HL-60 (cell line): ENCODE measurements around the gene TTC34.

Source experiments
- DNase-seq, 2 experiments: peaks; one replicate each; pipeline ENCODE4 v3.0.0-alpha.2; 2010 to 2020; ENCODE audit warnings: low read depth in 1 of 2, low spot score in 1 of 2
- H3K27ac ChIP-seq: fragments of 250-450 bp; sonication (Bioruptor Pico); replicated peaks from 2 replicates; pipeline ENCODE4 v1.5.1; 2020; ENCODE audit warnings: mild to moderate bottlenecking, moderate library complexity
- H3K27me3 ChIP-seq: fragments of 250-450 bp; sonication (Bioruptor Pico); 2 replicates; pipeline ENCODE4 v1.5.1; 2021; ENCODE audit warnings: mild to moderate bottlenecking, moderate library complexity; ENCODE audit not compliant: insufficient read depth, poor library complexity, severe bottlenecking
- H3K4me3 ChIP-seq: replicated peaks from 2 replicates; pipeline ENCODE4 v1.5.1; 2011; ENCODE audit warnings: mild to moderate bottlenecking, control low read depth, low read length; ENCODE audit not compliant: insufficient read depth
- CTCF ChIP-seq: IDR thresholded peaks from one replicate; pipeline ENCODE4 v1.5.1; 2011; ENCODE audit warnings: low read length, control low read depth, inconsistent platforms; ENCODE audit not compliant: insufficient read depth
- GABPA ChIP-seq: IDR thresholded peaks from 2 replicates; pipeline ENCODE4 v1.6.1; 2012; ENCODE audit warnings: low read depth
- POLR2AphosphoS5 ChIP-seq: IDR thresholded peaks from 2 replicates; pipeline ENCODE4 v1.6.1; 2012; ENCODE audit warnings: low read depth
- REST ChIP-seq: IDR thresholded peaks from 2 replicates; pipeline ENCODE4 v1.6.1; 2012; ENCODE audit warnings: low read depth; ENCODE audit not compliant: insufficient replicate concordance
- SPI1 ChIP-seq: IDR thresholded peaks from 2 replicates; pipeline ENCODE4 v1.6.1; 2012; ENCODE audit warnings: low read depth, mild to moderate bottlenecking, borderline replicate concordance

The TTC34 gene

GRCh38 chr1:2832506-2833453, 31.3 kb upstream of the TTC34 start:
- no peak for DNase-seq
- no peak for TF ChIP-seq CTCF
- no peak for TF ChIP-seq REST
- no peak for TF ChIP-seq GABPA
- TF ChIP-seq SPI1 = no peak
- TF ChIP-seq POLR2AphosphoS5 = no peak
- Histone ChIP-seq H3K4me3 (no peak overlapping the region), H3K27ac (no peak overlapping the region), H3K27me3 (no peaks in the 10 kb centered on the region)

GRCh38 chr1:2831596-2832212, 30.2 kb upstream of the TTC34 start:
- Histone ChIP-seq H3K27me3 (no peaks in the 10 kb centered on the region), H3K27ac (no peak overlapping the region), H3K4me3 (no peak overlapping the region)
- no peak for DNase-seq
- TF ChIP-seq GABPA (no peak), POLR2AphosphoS5 (no peak), REST (no peak), CTCF (no peak), SPI1 (no peak)

GRCh38 chr1:2830761-2831425, 29.4 kb upstream of the TTC34 start:
- TF ChIP-seq POLR2AphosphoS5 (no peak), CTCF (no peak), GABPA (no peak), REST (no peak), SPI1 (no peak)
- H3K27me3 ChIP-seq = no peaks in the 10 kb centered on the region

More at GRCh38 chr1:2830761-2831425, 29.4 kb upstream of the TTC34 start:
- Histone ChIP-seq H3K4me3 (no peak overlapping the region), H3K27ac (no peak overlapping the region)
- DNase-seq = no peak
